OCI-LY1 (cell line): ENCODE measurements around the gene RPN2.

Experiments used
- H2AFZ ChIP-seq: fragments of 200-600 bp; sonication (generic), shearing (Covaris generic); 2 replicates; pipeline ENCODE4 v1.6.0; 2014; ENCODE audit warnings: antibody characterized with exemption, mild to moderate bottlenecking, low read length
- H3F3A ChIP-seq: fragments of 200-600 bp; sonication (generic), shearing (Covaris generic); 2 replicates; pipeline ENCODE4 v1.6.0; 2014; ENCODE audit warnings: mild to moderate bottlenecking, antibody characterized with exemption, low read length, moderate library complexity; ENCODE audit not compliant: insufficient read depth
- H3K27ac ChIP-seq: fragments of 200-600 bp; sonication (generic); 2 replicates; pipeline ENCODE4 v1.5.1; 2014; ENCODE audit warnings: low read length, mixed run types, mild to moderate bottlenecking, low read depth; ENCODE audit not compliant: poor library complexity, severe bottlenecking
- H3K27me3 ChIP-seq: fragments of 200-600 bp; sonication (generic); 2 replicates; pipeline ENCODE4 v1.6.0; 2014; ENCODE audit warnings: antibody characterized with exemption, mild to moderate bottlenecking, low read length, moderate library complexity; ENCODE audit not compliant: insufficient read depth
- H3K36me3 ChIP-seq: fragments of 200-600 bp; sonication (generic); 2 replicates; pipeline ENCODE4 v1.6.1; 2014; ENCODE audit warnings: mild to moderate bottlenecking, antibody characterized with exemption, low read length, moderate library complexity, mixed read lengths; ENCODE audit not compliant: insufficient read depth
- H3K4me1 ChIP-seq: fragments of 200-600 bp; sonication (generic); 2 replicates; pipeline ENCODE4 v1.5.1; 2014; ENCODE audit warnings: mild to moderate bottlenecking, low read length, moderate library complexity; ENCODE audit not compliant: insufficient read depth, severe bottlenecking
- H3K4me2 ChIP-seq: fragments of 200-600 bp; sonication (generic), shearing (Covaris generic); 2 replicates; pipeline ENCODE4 v1.6.1; 2014; ENCODE audit warnings: low read length
- H3K4me3 ChIP-seq: fragments of 200-600 bp; sonication (generic); 2 replicates; pipeline ENCODE4 v1.5.1; 2014; ENCODE audit warnings: low read length, low read depth, mild to moderate bottlenecking, mixed read lengths; ENCODE audit not compliant: poor library complexity, severe bottlenecking
- H3K79me2 ChIP-seq: fragments of 200-600 bp; shearing (Covaris generic); 2 replicates; pipeline ENCODE4 v1.6.1; 2016; ENCODE audit warnings: mixed run types, low read length, mixed read lengths; ENCODE audit not compliant: insufficient read depth
- H3K9ac ChIP-seq: fragments of 200-600 bp; sonication (generic), shearing (Covaris generic); 2 replicates; pipeline ENCODE4 v1.6.1; 2014; ENCODE audit warnings: mild to moderate bottlenecking, low read length, mixed read lengths
- H3K9me2 ChIP-seq: fragments of 200-600 bp; sonication (generic), shearing (Covaris generic); 2 replicates; pipeline ENCODE4 v1.6.1; 2014; ENCODE audit warnings: low read depth, mild to moderate bottlenecking, low read length, mixed read lengths
- H3K9me3 ChIP-seq: fragments of 200-600 bp; shearing (Covaris generic); 2 replicates; pipeline ENCODE4 v1.6.1; 2014; ENCODE audit warnings: low read length, mixed read lengths
- H4K20me1 ChIP-seq: fragments of 200-600 bp; sonication (generic), shearing (Covaris generic); 2 replicates; pipeline ENCODE4 v1.6.0; 2016; ENCODE audit warnings: mild to moderate bottlenecking, low read length; ENCODE audit not compliant: insufficient read depth
- CTCF ChIP-seq: fragments of 200-600 bp; sonication (generic), shearing (Covaris generic); IDR thresholded peaks from 2 replicates; pipeline ENCODE4 v1.5.1; 2017; ENCODE audit warnings: mild to moderate bottlenecking, antibody characterized with exemption, low read length, moderate library complexity, mixed read lengths
- EZH2 ChIP-seq: fragments of 200-600 bp; sonication (generic), shearing (Covaris generic); IDR thresholded peaks from 2 replicates; pipeline ENCODE4 v1.8.0; 2017; ENCODE audit warnings: borderline replicate concordance, mixed run types, mild to moderate bottlenecking, antibody characterized with exemption, low read length, moderate library complexity, mixed read lengths

Gene RPN2

GRCh38 chr20:37178839-37179682, at the start of gene RPN2, which contains the start of gene MROH8:
RPN2 (plus strand) TSS chr20:37179330; CDS start chr20:37179357, 27 bp downstream.
MROH8 (minus strand) TSS chr20:37179548.
- peak within 1 kb of the TSS; percentile 91 for H3K9ac ChIP-seq
- H3K9me2 ChIP-seq = no peaks in the 10 kb centered on the region
- no peak within 1 kb of the TSS for H2AFZ ChIP-seq
- peak within 1 kb of the TSS; percentile 100 for H3K4me2 ChIP-seq
- TF ChIP-seq CTCF (no peak), EZH2 (no peak)
- no peaks in the 10 kb centered on the region for H4K20me1 ChIP-seq
- peaks cover 21% of the 10 kb centered on the region for H3K36me3 ChIP-seq
- peak within 1 kb of the TSS; percentile 89 for H3K4me3 ChIP-seq
- no peaks in the 10 kb centered on the region for H3F3A ChIP-seq
- H3K27me3 ChIP-seq = no peaks in the 10 kb centered on the region
- H3K27ac ChIP-seq = peak within 1 kb of the TSS; percentile 60
- peaks cover 44% of the 10 kb centered on the region for H3K79me2 ChIP-seq
- H3K4me1 ChIP-seq = peaks cover 25% of the 10 kb centered on the region
- no peaks in the 10 kb centered on the region for H3K9me3 ChIP-seq

GRCh38 chr20:37131486-37131885, 47.6 kb upstream of the RPN2 start:
- Histone ChIP-seq H3F3A (no peaks in the 10 kb centered on the region), H3K9ac (no peak overlapping the region), H3K27ac (no peak overlapping the region), H3K9me3 (no peaks in the 10 kb centered on the region), H3K9me2 (no peaks in the 10 kb centered on the region), H3K4me2 (no peak overlapping the region), H3K27me3 (no peaks in the 10 kb centered on the region), H3K79me2 (no peaks in the 10 kb centered on the region), H4K20me1 (no peaks in the 10 kb centered on the region), H2AFZ (no peak overlapping the region), H3K4me1 (no peaks in the 10 kb centered on the region), H3K4me3 (no peak overlapping the region), H3K36me3 (no peaks in the 10 kb centered on the region)
- TF ChIP-seq CTCF = no peak
- TF ChIP-seq EZH2 = no peak

- H3K79me2 ChIP-seq = no peaks in the 10 kb centered on the region
- H3K27ac ChIP-seq = no peak overlapping the region
- no peak overlapping the region for H3K4me2 ChIP-seq
- no peak overlapping the region for H3K4me3 ChIP-seq
- no peaks in the 10 kb centered on the region for H4K20me1 ChIP-seq
- TF ChIP-seq EZH2 = no peak
- no peak for TF ChIP-seq CTCF
- no peaks in the 10 kb centered on the region for H3K9me3 ChIP-seq
- H3K36me3 ChIP-seq = no peaks in the 10 kb centered on the region
- no peak overlapping the region for H3K9ac ChIP-seq
- no peaks in the 10 kb centered on the region for H3K9me2 ChIP-seq
- H3F3A ChIP-seq = no peaks in the 10 kb centered on the region
- H3K4me1 ChIP-seq = no peaks in the 10 kb centered on the region
- no peak overlapping the region for H2AFZ ChIP-seq
- no peaks in the 10 kb centered on the region for H3K27me3 ChIP-seq
Observed at GRCh38 chr20:37133952-37134351, 45.2 kb upstream of the RPN2 start.
